Esophagus muscularis mucosa (tissue), 4 donors: ENCODE results near the gene NAV1.
"Not testable (repeated sequence)": the region's sequence is repeated elsewhere in the genome, so short reads cannot be mapped to it uniquely, and the experiment has no call there.

Experiments used
- EP300 ChIP-seq: sonication (generic); formaldehyde crosslinking; IDR thresholded peaks from one replicate; pipeline ENCODE4 v1.6.1; 2017; ENCODE audit warnings: antibody characterized with exemption
- POLR2A ChIP-seq: fragments of 450-650 bp; IDR thresholded peaks from one replicate; pipeline ENCODE4 v1.6.1; 2017; ENCODE audit warnings: antibody characterized with exemption, moderate library complexity, mild to moderate bottlenecking, low read depth
- TF ChIP-seq, protein P1 (sequence below), 3 experiments: fragments of 200-600 bp in 2 of 3; fragments of 450-650 bp in 1 of 3; sonication (generic) in 2 of 3; IDR thresholded peaks; one replicate each; pipeline ENCODE4 v1.5.1; 2017 to 2019; ENCODE audit warnings: antibody characterized with exemption in 3 of 3, mild to moderate bottlenecking in 2 of 3, moderate library complexity in 1 of 3

DNA sequence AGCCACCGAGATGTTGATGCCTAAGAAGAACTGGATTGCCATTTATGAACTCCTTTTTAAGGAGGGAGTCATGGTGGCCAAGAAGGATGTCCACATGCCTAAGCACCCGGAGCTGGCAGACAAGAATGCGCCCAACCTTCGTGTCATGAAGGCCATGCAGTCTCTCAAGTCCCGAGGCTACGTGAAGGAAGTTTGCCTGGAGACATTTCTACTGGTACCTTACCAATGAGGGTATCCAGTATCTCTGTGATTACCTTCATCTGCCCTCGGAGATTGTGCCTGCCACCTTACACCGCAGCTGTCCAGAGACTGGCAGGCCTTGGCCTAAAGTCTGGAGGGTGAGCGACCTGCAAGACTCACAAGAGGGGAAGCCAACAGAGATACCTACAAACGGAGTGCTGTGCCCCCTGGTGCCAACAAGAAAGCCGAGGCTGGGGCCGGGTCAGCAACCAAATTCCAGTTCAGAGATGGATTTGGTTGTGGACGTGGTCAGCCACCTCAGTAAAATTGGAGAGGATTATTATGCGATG, 18.8 kb upstream of the NAV1 start:
- TF ChIP-seq, protein P1, sequence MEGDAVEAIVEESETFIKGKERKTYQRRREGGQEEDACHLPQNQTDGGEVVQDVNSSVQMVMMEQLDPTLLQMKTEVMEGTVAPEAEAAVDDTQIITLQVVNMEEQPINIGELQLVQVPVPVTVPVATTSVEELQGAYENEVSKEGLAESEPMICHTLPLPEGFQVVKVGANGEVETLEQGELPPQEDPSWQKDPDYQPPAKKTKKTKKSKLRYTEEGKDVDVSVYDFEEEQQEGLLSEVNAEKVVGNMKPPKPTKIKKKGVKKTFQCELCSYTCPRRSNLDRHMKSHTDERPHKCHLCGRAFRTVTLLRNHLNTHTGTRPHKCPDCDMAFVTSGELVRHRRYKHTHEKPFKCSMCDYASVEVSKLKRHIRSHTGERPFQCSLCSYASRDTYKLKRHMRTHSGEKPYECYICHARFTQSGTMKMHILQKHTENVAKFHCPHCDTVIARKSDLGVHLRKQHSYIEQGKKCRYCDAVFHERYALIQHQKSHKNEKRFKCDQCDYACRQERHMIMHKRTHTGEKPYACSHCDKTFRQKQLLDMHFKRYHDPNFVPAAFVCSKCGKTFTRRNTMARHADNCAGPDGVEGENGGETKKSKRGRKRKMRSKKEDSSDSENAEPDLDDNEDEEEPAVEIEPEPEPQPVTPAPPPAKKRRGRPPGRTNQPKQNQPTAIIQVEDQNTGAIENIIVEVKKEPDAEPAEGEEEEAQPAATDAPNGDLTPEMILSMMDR (IDR thresholded peaks at IDR 0.05) = not testable (repeated sequence)
- TF ChIP-seq POLR2A, EP300: not testable (repeated sequence)
